HCT116 (cell line): ENCODE results near the gene GDPD3.

Experiments
- CTCF ChIP-seq, 3 experiments: fragments of 200-600 bp in 1 of 3; sonication (generic) in 1 of 3; IDR thresholded peaks in 2 of 3; conservative IDR thresholded peaks in 1 of 3; 2 replicates each; pipeline ENCODE4 v1.5.1; 2012 to 2017; ENCODE audit warnings: low read depth in 2 of 3, low read length in 2 of 3, antibody characterized with exemption in 1 of 3, borderline replicate concordance in 1 of 3, control low read depth in 1 of 3, mild to moderate bottlenecking in 1 of 3, mixed read lengths in 1 of 3, mixed run types in 1 of 3, moderate library complexity in 1 of 3; ENCODE audit not compliant: insufficient read depth in 1 of 3
- EGR1 ChIP-seq: IDR thresholded peaks from 2 replicates; pipeline ENCODE4 v1.6.1; 2012; ENCODE audit warnings: low read depth
- EZH2 ChIP-seq: fragments of 200-600 bp; sonication (generic); IDR thresholded peaks from 2 replicates; pipeline ENCODE4 v1.6.1; 2017; ENCODE audit warnings: antibody characterized with exemption, mixed run types
- MAX ChIP-seq: IDR thresholded peaks from 2 replicates; pipeline ENCODE4 v1.6.1; 2012
- POLR2A ChIP-seq: IDR thresholded peaks from 2 replicates; pipeline ENCODE4 v1.7.0; 2011; ENCODE audit warnings: borderline replicate concordance; ENCODE audit not compliant: insufficient read depth, insufficient read length; ENCODE audit errors: extremely low read depth
- POLR2AphosphoS5 ChIP-seq: IDR thresholded peaks from 2 replicates; pipeline ENCODE4 v1.6.1; 2011; ENCODE audit warnings: mild to moderate bottlenecking, low read depth, low read length, moderate library complexity
- TCF7L2 ChIP-seq: IDR thresholded peaks from 2 replicates; pipeline ENCODE4 v1.7.0; 2011; ENCODE audit warnings: borderline replicate concordance, inconsistent platforms; ENCODE audit not compliant: insufficient read depth, insufficient read length; ENCODE audit errors: extremely low read depth
- TF ChIP-seq, protein P1 (sequence below): IDR thresholded peaks from 2 replicates; pipeline ENCODE4 v1.6.1; 2012
- TF ChIP-seq, protein P2 (sequence below): IDR thresholded peaks from 2 replicates; pipeline ENCODE4 v1.6.1; 2011; ENCODE audit warnings: mild to moderate bottlenecking, low read length, moderate library complexity; ENCODE audit not compliant: insufficient replicate concordance; ENCODE audit errors: extremely low read depth

- TF ChIP-seq CTCF (IDR thresholded peaks at IDR 0.05 in 2 of 3, conservative IDR thresholded peaks at IDR 0.05 in 1 of 3; ENCODE audit: borderline replicate concordance in 1 of 3, insufficient read depth in 1 of 3, low read depth in 2 of 3, low read length in 2 of 3): no peak
- TF ChIP-seq TCF7L2: no peak
- no peak for TF ChIP-seq EZH2
- TF ChIP-seq, protein P1, sequence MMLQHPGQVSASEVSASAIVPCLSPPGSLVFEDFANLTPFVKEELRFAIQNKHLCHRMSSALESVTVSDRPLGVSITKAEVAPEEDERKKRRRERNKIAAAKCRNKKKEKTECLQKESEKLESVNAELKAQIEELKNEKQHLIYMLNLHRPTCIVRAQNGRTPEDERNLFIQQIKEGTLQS: no peak
- TF ChIP-seq POLR2A: no peak
- no peak for TF ChIP-seq POLR2AphosphoS5
- TF ChIP-seq EGR1: no peak
- TF ChIP-seq MAX: no peak
- TF ChIP-seq, protein P2, sequence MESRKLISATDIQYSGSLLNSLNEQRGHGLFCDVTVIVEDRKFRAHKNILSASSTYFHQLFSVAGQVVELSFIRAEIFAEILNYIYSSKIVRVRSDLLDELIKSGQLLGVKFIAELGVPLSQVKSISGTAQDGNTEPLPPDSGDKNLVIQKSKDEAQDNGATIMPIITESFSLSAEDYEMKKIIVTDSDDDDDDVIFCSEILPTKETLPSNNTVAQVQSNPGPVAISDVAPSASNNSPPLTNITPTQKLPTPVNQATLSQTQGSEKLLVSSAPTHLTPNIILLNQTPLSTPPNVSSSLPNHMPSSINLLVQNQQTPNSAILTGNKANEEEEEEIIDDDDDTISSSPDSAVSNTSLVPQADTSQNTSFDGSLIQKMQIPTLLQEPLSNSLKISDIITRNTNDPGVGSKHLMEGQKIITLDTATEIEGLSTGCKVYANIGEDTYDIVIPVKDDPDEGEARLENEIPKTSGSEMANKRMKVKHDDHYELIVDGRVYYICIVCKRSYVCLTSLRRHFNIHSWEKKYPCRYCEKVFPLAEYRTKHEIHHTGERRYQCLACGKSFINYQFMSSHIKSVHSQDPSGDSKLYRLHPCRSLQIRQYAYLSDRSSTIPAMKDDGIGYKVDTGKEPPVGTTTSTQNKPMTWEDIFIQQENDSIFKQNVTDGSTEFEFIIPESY: no peak
These were observed at the start of gene GDPD3 for GRCh38 chr16:30113031-30113710.
